H9 (cell line): ENCODE data around the gene GSE1. TPM values are rescaled to one million over a fixed set of nuclear protein-coding genes. Genes with fewer than 3 reads are reported as not detected.
A peak's percentile ranks its signal among the peaks of the same experiment; 100 is the strongest.

Experiments
- DNase-seq: peaks from one replicate; pipeline ENCODE4 v3.0.0-alpha.2; 2017
- H2AFZ ChIP-seq: one replicate; pipeline ENCODE4 v1.6.1; 2013; ENCODE audit warnings: mild to moderate bottlenecking, low read length, control low read depth, moderate library complexity
- H2AK5ac ChIP-seq: 2 replicates; pipeline ENCODE4 v1.6.1; 2013; ENCODE audit warnings: low read length, control low read depth, mixed read lengths; ENCODE audit not compliant: insufficient read length
- H2BK120ac ChIP-seq: one replicate; pipeline ENCODE4 v1.6.1; 2013; ENCODE audit warnings: low read depth, mild to moderate bottlenecking, low read length, control low read depth, inconsistent platforms; ENCODE audit not compliant: poor library complexity, severe bottlenecking
- H2BK12ac ChIP-seq: 2 replicates; pipeline ENCODE4 v1.6.1; 2013; ENCODE audit warnings: low read length, control low read depth, mixed read lengths, low read depth; ENCODE audit not compliant: insufficient read length
- H2BK15ac ChIP-seq: 2 replicates; pipeline ENCODE4 v1.6.1; 2013; ENCODE audit warnings: low read depth, low read length, control low read depth
- H2BK20ac ChIP-seq: one replicate; pipeline ENCODE4 v1.6.1; 2013; ENCODE audit warnings: low read depth, mild to moderate bottlenecking, low read length, control low read depth, inconsistent platforms; ENCODE audit not compliant: poor library complexity, severe bottlenecking
- H2BK5ac ChIP-seq: 2 replicates; pipeline ENCODE4 v1.6.1; 2013; ENCODE audit warnings: low read length, control low read depth, mixed read lengths; ENCODE audit not compliant: insufficient read length
- H3K14ac ChIP-seq: 2 replicates; pipeline ENCODE4 v1.6.1; 2013; ENCODE audit warnings: low read length, control low read depth; ENCODE audit not compliant: insufficient read depth
- H3K18ac ChIP-seq: 2 replicates; pipeline ENCODE4 v1.6.1; 2013; ENCODE audit warnings: low read depth, mild to moderate bottlenecking, mixed read lengths, low read length, control low read depth; ENCODE audit not compliant: insufficient read length
- H3K23ac ChIP-seq: 2 replicates; pipeline ENCODE4 v1.6.1; 2013; ENCODE audit warnings: low read length, control low read depth, mixed read lengths, low read depth; ENCODE audit not compliant: insufficient read length
- H3K23me2 ChIP-seq: 2 replicates; pipeline ENCODE4 v1.6.1; 2013; ENCODE audit warnings: low read depth, mild to moderate bottlenecking, mixed read lengths, low read length, control low read depth; ENCODE audit not compliant: insufficient read length, poor library complexity, severe bottlenecking
- H3K27ac ChIP-seq: 2 replicates; pipeline ENCODE4 v1.5.1; 2013; ENCODE audit warnings: low read length, control low read depth, mixed read lengths, low read depth; ENCODE audit not compliant: insufficient read length
- H3K27me3 ChIP-seq: 2 replicates; pipeline ENCODE4 v1.6.1; 2013; ENCODE audit warnings: low read length, control low read depth, inconsistent platforms; ENCODE audit not compliant: insufficient read depth
- H3K4ac ChIP-seq: 2 replicates; pipeline ENCODE4 v1.6.1; 2013; ENCODE audit warnings: low read depth, mild to moderate bottlenecking, control low read depth, inconsistent platforms, low read length, moderate library complexity
- H3K4me1 ChIP-seq: 2 replicates; pipeline ENCODE4 v1.6.1; 2013; ENCODE audit warnings: low read length, control low read depth, inconsistent platforms; ENCODE audit not compliant: insufficient read depth
- H3K4me2 ChIP-seq: 2 replicates; pipeline ENCODE4 v1.6.1; 2013; ENCODE audit warnings: low read length, control low read depth, mixed read lengths; ENCODE audit not compliant: insufficient read length, insufficient read depth
- H3K56ac ChIP-seq: 2 replicates; pipeline ENCODE4 v1.6.1; 2013; ENCODE audit warnings: low read depth, mild to moderate bottlenecking, mixed read lengths, low read length, control low read depth; ENCODE audit not compliant: insufficient read length
- H3K79me1 ChIP-seq: 2 replicates; pipeline ENCODE4 v1.6.1; 2013; ENCODE audit warnings: low read depth, mild to moderate bottlenecking, moderate library complexity, low read length, control low read depth, inconsistent platforms; ENCODE audit not compliant: insufficient read depth, poor library complexity, severe bottlenecking
- H3K79me2 ChIP-seq: 2 replicates; pipeline ENCODE4 v1.6.1; 2013; ENCODE audit warnings: low read length, control low read depth, inconsistent platforms; ENCODE audit not compliant: insufficient read depth
- H3K9ac ChIP-seq: 2 replicates; pipeline ENCODE4 v1.6.1; 2013; ENCODE audit warnings: low read length, control low read depth, mixed read lengths; ENCODE audit not compliant: insufficient read length; ENCODE audit errors: extremely low read depth
- H3K9me3 ChIP-seq: one replicate; pipeline ENCODE4 v1.6.1; 2013; ENCODE audit warnings: low read depth, low read length, inconsistent platforms; ENCODE audit not compliant: control insufficient read depth
- H3T11ph ChIP-seq: one replicate; pipeline ENCODE4 v1.6.1; 2013; ENCODE audit warnings: mild to moderate bottlenecking, low read length, control low read depth, inconsistent platforms
- H4K20me1 ChIP-seq: one replicate; pipeline ENCODE4 v1.6.1; 2013; ENCODE audit not compliant: control insufficient read depth, insufficient read length, insufficient read depth
- H4K5ac ChIP-seq: 2 replicates; pipeline ENCODE4 v1.6.1; 2013; ENCODE audit warnings: low read depth, mild to moderate bottlenecking, mixed read lengths, low read length, control low read depth; ENCODE audit not compliant: insufficient read length
- H4K8ac ChIP-seq: replicated peaks from 2 replicates; pipeline ENCODE4 v1.6.1; 2013; ENCODE audit warnings: low read length, control low read depth, mixed read lengths, low read depth; ENCODE audit not compliant: insufficient read length
- H4K91ac ChIP-seq: 2 replicates; pipeline ENCODE4 v1.6.1; 2013; ENCODE audit warnings: low read depth, mild to moderate bottlenecking, moderate library complexity, mixed read lengths, low read length, control low read depth; ENCODE audit not compliant: insufficient read length
- H3K27ac Mint-ChIP-seq, 3 experiments: 2 replicates in 2 of 3; 3 replicates in 1 of 3; pipeline ENCODE4 v1.8.0; 2020 to 2021; ENCODE audit warnings: mixed read lengths in 3 of 3, mild to moderate bottlenecking in 1 of 3, moderate library complexity in 1 of 3
- H3K27me3 Mint-ChIP-seq: 2 replicates; pipeline ENCODE4 v1.8.0; 2021; ENCODE audit warnings: low read depth, mild to moderate bottlenecking, moderate library complexity, mixed read lengths
- H3K36me3 Mint-ChIP-seq, 3 experiments: 2 replicates in 2 of 3; 3 replicates in 1 of 3; pipeline ENCODE4 v1.8.0; 2020 to 2021; ENCODE audit warnings: low read depth in 3 of 3, mixed read lengths in 3 of 3; ENCODE audit not compliant: insufficient read depth in 1 of 3
- H3K4me1 Mint-ChIP-seq, 2 experiments: 2 replicates each; pipeline ENCODE4 v1.8.0; 2020; ENCODE audit warnings: mixed read lengths in 2 of 2
- H3K4me3 Mint-ChIP-seq, 2 experiments: 2 replicates in 1 of 2; 3 replicates in 1 of 2; pipeline ENCODE4 v1.8.0; 2020 to 2021; ENCODE audit warnings: mild to moderate bottlenecking in 2 of 2, mixed read lengths in 2 of 2, moderate library complexity in 1 of 2
- H3K9me3 Mint-ChIP-seq, 2 experiments: 2 replicates in 1 of 2; 3 replicates in 1 of 2; pipeline ENCODE4 v1.8.0; 2020; ENCODE audit warnings: mild to moderate bottlenecking in 2 of 2, mixed read lengths in 2 of 2, moderate library complexity in 1 of 2
- CTCF ChIP-seq: fragments of 200-600 bp; sonication (generic); conservative IDR thresholded peaks from 3 replicates; pipeline ENCODE4 v1.8.0; 2021; ENCODE audit warnings: antibody characterized with exemption, mild to moderate bottlenecking
- WGBS: extraction: QIAGEN DNeasy Blood & Tissue Kit; methylation state at CpG from one replicate; pipeline ENCODE4 v1.1.7; 2013; ENCODE audit warnings: missing lambda C conversion rate, low lambda C conversion rate, mixed read lengths; ENCODE audit not compliant: insufficient read length; ENCODE audit errors: extremely low coverage; 5-methylcytosine and 5-hydroxymethylcytosine counted together
- total RNA-seq: library from RNA; stranded (reverse); gene quantifications from 2 replicates; pipeline ENCODE4 v1.2.1, GENCODE V29; 2021

GSE1 gene
- total RNA-seq, 1 experiment from 2014 or later, result 125 TPM

GRCh38 chr16:85629326-85629725, 16.2 kb downstream of the GSE1 start:
- no peak overlapping the region for H3K18ac ChIP-seq
- H2AK5ac ChIP-seq, result no peak overlapping the region
- Mint-ChIP-seq H3K4me1 (peaks cover 21 to 36% of the 10 kb centered on the region in 2 experiments), H3K9me3 (peaks cover 11 to 14% of the 10 kb centered on the region in 2 experiments), H3K27me3 (no peaks in the 10 kb centered on the region), H3K4me3 (no peak overlapping the region), H3K27ac (peak overlapping the region in 1 of 3 experiments; percentile 34; a peak in 1 of 7 replicates), H3K36me3 (peaks cover 19 to 32% (median 29%) of the 10 kb centered on the region in 3 experiments)
- H2BK15ac ChIP-seq, result no peak overlapping the region
- peaks cover 4% of the 10 kb centered on the region for H4K20me1 ChIP-seq
- H4K5ac ChIP-seq, result no peak overlapping the region
- H3K79me2 ChIP-seq, result peaks cover 44% of the 10 kb centered on the region; the same call in 1 of the 2 replicates
- no peak overlapping the region for H2AFZ ChIP-seq
- no peak for DNase-seq
- H3K27me3 ChIP-seq, result no peaks in the 10 kb centered on the region
- H4K8ac ChIP-seq, result no peak overlapping the region
- no peak overlapping the region for H2BK12ac ChIP-seq
- no peak overlapping the region for H2BK20ac ChIP-seq
- WGBS, result no CpG with 5 or more reads among the region's 10 CpGs
- H3K56ac ChIP-seq, result no peak overlapping the region
- no peak overlapping the region for H3K27ac ChIP-seq
- peaks cover 11% of the 10 kb centered on the region for H3K79me1 ChIP-seq
- peaks cover 3% of the 10 kb centered on the region; the same call in 1 of the 2 replicates for H3K4me1 ChIP-seq
- no peak for TF ChIP-seq CTCF
- no peaks in the 10 kb centered on the region for H3K9me3 ChIP-seq
- H3T11ph ChIP-seq, result no peak overlapping the region
- no peak overlapping the region for H4K91ac ChIP-seq
- H3K9ac ChIP-seq, result no peak overlapping the region
- no peak overlapping the region for H3K4me2 ChIP-seq
- H3K23me2 ChIP-seq, result no peaks in the 10 kb centered on the region
- no peak overlapping the region for H2BK5ac ChIP-seq
- H3K14ac ChIP-seq, result no peak overlapping the region
- H3K23ac ChIP-seq, result no peak overlapping the region
- H2BK120ac ChIP-seq, result no peak overlapping the region
- H3K4ac ChIP-seq, result no peak overlapping the region
